Effector memory CD4-positive, alpha-beta T cell (primary cell): ENCODE results near the gene PPP2R3B.

ENCODE experiments used
- DNase-seq, 3 donors: peaks; one replicate each; pipeline ENCODE4 v3.0.0-alpha.2; 2020
- H3K27ac ChIP-seq: 2 replicates; pipeline ENCODE4 v1.7.0; 2013; ENCODE audit warnings: mild to moderate bottlenecking, low read length, moderate library complexity; ENCODE audit not compliant: insufficient read depth, poor library complexity, severe bottlenecking
- H3K27me3 ChIP-seq: replicated peaks from 2 replicates; pipeline ENCODE4 v1.7.0; 2013; ENCODE audit warnings: mild to moderate bottlenecking, low read length; ENCODE audit not compliant: insufficient read depth, control insufficient read depth, poor library complexity, severe bottlenecking
- H3K36me3 ChIP-seq: 2 replicates; pipeline ENCODE4 v1.7.0; 2013; ENCODE audit warnings: mild to moderate bottlenecking, low read length, moderate library complexity; ENCODE audit not compliant: control insufficient read depth, insufficient read depth
- H3K4me1 ChIP-seq: 2 replicates; pipeline ENCODE4 v1.7.0; 2013; ENCODE audit warnings: low read length, mild to moderate bottlenecking; ENCODE audit not compliant: control insufficient read depth, insufficient read depth, poor library complexity, severe bottlenecking
- H3K4me3 ChIP-seq: 2 replicates; pipeline ENCODE4 v1.7.0; 2013; ENCODE audit warnings: low read length, low read depth, mild to moderate bottlenecking; ENCODE audit not compliant: insufficient read depth, poor library complexity, severe bottlenecking
- H3K9me3 ChIP-seq: 2 replicates; pipeline ENCODE4 v1.7.0; 2013; ENCODE audit warnings: mild to moderate bottlenecking, low read length, moderate library complexity; ENCODE audit not compliant: control insufficient read depth

PPP2R3B gene

GRCh38 chrX:320126-320783 lies 66.5 kb downstream of the PPP2R3B start:
- peak overlapping the region; percentile 16 for H3K27ac ChIP-seq
- H3K4me3 ChIP-seq: peak overlapping the region; percentile 88

GRCh38 chrX:319579-320125 lies 67.1 kb downstream of the PPP2R3B start:
- DNase-seq: no peak
- H3K4me1 ChIP-seq: peaks cover 31% of the 10 kb centered on the region
- peak overlapping the region; percentile 94 for H3K27ac ChIP-seq
- peaks cover 13% of the 10 kb centered on the region for H3K36me3 ChIP-seq
- H3K9me3 ChIP-seq: no peaks in the 10 kb centered on the region
- H3K4me3 ChIP-seq: peak overlapping the region; percentile 88
- H3K27me3 ChIP-seq: no peaks in the 10 kb centered on the region

More at GRCh38 chrX:320126-320783, 66.5 kb downstream of the PPP2R3B start:
- DNase-seq: no peak
- H3K4me1 ChIP-seq: peaks cover 31% of the 10 kb centered on the region
- no peaks in the 10 kb centered on the region for H3K9me3 ChIP-seq
- H3K36me3 ChIP-seq: peaks cover 7% of the 10 kb centered on the region
- no peaks in the 10 kb centered on the region for H3K27me3 ChIP-seq

GRCh38 chrX:318739-319578 lies 67.7 kb downstream of the PPP2R3B start, which contains the start of gene GTPBP6:
Gene GTPBP6, minus strand, starts transcription at chrX:318796. Its CDS starts 9 bp downstream, at chrX:318787.
- peaks cover 19% of the 10 kb centered on the region for H3K36me3 ChIP-seq
- H3K27me3 ChIP-seq: no peaks in the 10 kb centered on the region
- no peaks in the 10 kb centered on the region for H3K9me3 ChIP-seq
- H3K4me3 ChIP-seq: peak within 1 kb of the TSS; percentile 88
- H3K27ac ChIP-seq: peak within 1 kb of the TSS; percentile 94
- peaks cover 31% of the 10 kb centered on the region for H3K4me1 ChIP-seq
- DNase-seq: peak; percentile 99 to 100 (median 99)

GRCh38 chrX:318068-318738 lies 68.5 kb downstream of the PPP2R3B start:
- Histone ChIP-seq H3K4me1 (peaks cover 28% of the 10 kb centered on the region), H3K4me3 (peak overlapping the region; percentile 49), H3K9me3 (no peaks in the 10 kb centered on the region), H3K36me3 (peaks cover 26% of the 10 kb centered on the region), H3K27me3 (no peaks in the 10 kb centered on the region), H3K27ac (peak overlapping the region; percentile 94)
- peak; percentile 97 to 99 (median 98) for DNase-seq

- Histone ChIP-seq H3K4me1 (peaks cover 22% of the 10 kb centered on the region), H3K36me3 (peaks cover 33% of the 10 kb centered on the region), H3K9me3 (no peaks in the 10 kb centered on the region), H3K27ac (peak overlapping the region; percentile 94), H3K27me3 (no peaks in the 10 kb centered on the region), H3K4me3 (no peak overlapping the region)
- DNase-seq: no peak
Observed at GRCh38 chrX:317424-318067, 69.2 kb downstream of the PPP2R3B start.

GRCh38 chrX:316351-317325 lies 70.1 kb downstream of the PPP2R3B start:
- Histone ChIP-seq H3K36me3 (peaks cover 42% of the 10 kb centered on the region), H3K4me1 (peaks cover 21% of the 10 kb centered on the region), H3K9me3 (no peaks in the 10 kb centered on the region), H3K4me3 (no peak overlapping the region), H3K27ac (no peak overlapping the region), H3K27me3 (no peaks in the 10 kb centered on the region)
- DNase-seq: no peak

- H3K27ac ChIP-seq: no peak overlapping the region
- H3K4me1 ChIP-seq: peaks cover 12% of the 10 kb centered on the region
- H3K36me3 ChIP-seq: peaks cover 54% of the 10 kb centered on the region
- DNase-seq: no peak
- no peak overlapping the region for H3K4me3 ChIP-seq
- H3K27me3 ChIP-seq: no peaks in the 10 kb centered on the region
- H3K9me3 ChIP-seq: no peaks in the 10 kb centered on the region
Observed at GRCh38 chrX:314781-315595, 71.7 kb downstream of the PPP2R3B start.

GRCh38 chrX:314049-314448 lies 72.7 kb downstream of the PPP2R3B start:
- no peak overlapping the region for H3K4me3 ChIP-seq
- no peaks in the 10 kb centered on the region for H3K9me3 ChIP-seq

More at GRCh38 chrX:314049-314448, 72.7 kb downstream of the PPP2R3B start:
- Histone ChIP-seq H3K36me3 (peaks cover 59% of the 10 kb centered on the region), H3K27me3 (no peaks in the 10 kb centered on the region), H3K4me1 (peaks cover 4% of the 10 kb centered on the region), H3K27ac (no peak overlapping the region)
- DNase-seq: no peak
